Central memory CD4-positive, alpha-beta T cell (primary cell): ENCODE results near the gene CYP27C1.
"Not testable (repeated sequence)": the region's sequence is repeated elsewhere in the genome, so short reads cannot be mapped to it uniquely, and the experiment has no call there.

Experiments
- DNase-seq: peaks from one replicate; pipeline ENCODE4 v3.0.0; 2022

The CYP27C1 gene

DNA sequence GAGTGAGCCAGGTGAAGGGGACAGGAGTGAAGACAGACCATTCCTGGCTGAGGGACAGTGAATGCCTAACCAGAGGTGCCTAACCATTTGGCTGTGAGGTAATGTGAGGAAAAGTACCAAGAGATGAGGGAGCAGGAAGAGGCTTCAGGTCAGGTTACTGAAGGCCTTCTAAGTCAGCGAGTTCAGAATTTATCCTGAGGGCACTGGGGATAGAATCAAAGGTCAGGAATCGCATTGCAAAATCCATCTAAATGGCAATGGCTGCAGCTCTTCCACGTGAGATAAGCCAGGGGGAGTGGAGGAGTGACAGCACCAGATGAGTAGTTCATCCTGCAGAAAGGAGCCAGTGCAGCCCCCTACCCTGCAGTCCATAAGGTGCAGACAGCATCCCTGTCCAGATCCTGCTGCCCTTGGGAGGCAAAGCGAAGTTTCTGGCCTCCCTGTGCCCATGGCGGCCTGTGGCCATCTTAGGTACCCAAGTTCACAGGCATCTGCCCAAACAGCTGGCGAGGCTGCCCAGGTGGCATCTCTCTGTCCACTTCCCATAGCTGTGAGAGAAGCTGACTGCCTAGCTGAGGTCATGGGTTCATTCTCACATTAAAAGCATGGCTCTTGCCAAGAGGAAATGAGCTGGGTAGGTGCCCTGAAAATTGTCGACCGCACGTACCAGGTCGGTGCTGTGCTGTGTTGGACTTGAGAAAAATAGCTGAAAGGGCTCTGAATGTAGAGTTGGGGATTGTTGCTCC, 49.5 kb downstream of the CYP27C1 start:
- DNase-seq = no peak

- no peak for DNase-seq
Observed at GRCh38 chr2:127170021-127170420, 50.1 kb downstream of the CYP27C1 start.

DNA sequence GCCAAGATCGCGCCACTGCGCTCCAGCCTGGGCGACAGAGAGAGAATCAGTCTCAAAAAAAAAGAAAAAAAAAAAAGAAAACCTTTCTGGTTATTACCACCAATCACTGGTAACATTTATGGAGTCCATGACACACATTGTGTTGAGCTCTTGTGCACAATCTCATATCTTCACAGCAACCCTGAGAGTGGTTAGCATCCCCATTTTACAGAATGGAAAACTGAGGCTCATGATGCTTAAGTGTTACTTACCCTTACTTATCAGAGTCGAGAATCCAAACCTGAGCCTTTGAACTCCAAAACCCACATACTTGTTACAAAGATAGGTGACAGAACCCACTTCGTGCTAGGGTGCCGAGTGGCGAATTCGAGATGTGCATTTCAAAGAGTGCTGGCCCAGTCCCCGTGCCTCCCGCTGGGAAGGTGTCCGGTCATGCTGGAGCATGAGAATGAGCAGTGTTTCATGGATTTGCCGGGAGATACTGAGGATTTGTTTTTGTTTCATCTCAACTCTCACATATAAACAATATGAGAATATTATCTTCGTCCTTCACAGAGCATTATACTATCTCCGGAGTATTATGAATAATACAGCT, 50.9 kb downstream of the CYP27C1 start:
- no peak for DNase-seq

DNA sequence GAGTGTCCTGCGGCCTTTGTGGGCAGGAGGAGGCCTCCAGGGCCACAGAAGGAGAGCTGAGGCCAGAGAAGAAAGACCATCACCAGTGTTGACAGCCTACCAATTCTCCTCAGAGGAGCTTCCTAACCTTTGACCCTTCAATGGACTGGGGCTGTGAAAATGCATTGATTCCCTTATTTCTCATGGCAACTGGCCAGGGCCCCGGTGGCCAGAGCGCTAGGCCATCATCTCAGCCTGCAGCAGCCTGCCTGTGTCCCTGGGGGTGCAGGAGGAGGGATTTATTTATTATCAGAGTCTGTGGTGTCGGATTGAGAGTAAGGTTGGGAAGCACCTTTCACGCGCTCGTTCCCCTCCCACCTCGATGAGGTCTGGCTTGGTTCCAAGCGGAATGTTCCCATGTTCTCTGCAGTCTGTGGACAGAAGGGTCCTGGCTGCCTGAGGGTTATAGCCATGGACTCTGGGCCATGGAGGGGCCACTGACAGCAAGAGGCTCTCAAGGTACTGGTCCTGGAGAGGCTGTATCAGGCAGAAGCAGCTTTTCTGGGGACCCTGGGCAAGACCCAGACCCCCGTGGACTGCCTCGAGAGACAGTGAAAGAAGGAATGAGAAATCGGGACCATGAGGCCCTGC, 53.8 kb downstream of the CYP27C1 start:
- no peak for DNase-seq

GRCh38 chr2:127165539-127165935, 54.6 kb downstream of the CYP27C1 start:
- no peak for DNase-seq

GRCh38 chr2:127164761-127165538, 55.1 kb downstream of the CYP27C1 start:
- no peak for DNase-seq

DNA sequence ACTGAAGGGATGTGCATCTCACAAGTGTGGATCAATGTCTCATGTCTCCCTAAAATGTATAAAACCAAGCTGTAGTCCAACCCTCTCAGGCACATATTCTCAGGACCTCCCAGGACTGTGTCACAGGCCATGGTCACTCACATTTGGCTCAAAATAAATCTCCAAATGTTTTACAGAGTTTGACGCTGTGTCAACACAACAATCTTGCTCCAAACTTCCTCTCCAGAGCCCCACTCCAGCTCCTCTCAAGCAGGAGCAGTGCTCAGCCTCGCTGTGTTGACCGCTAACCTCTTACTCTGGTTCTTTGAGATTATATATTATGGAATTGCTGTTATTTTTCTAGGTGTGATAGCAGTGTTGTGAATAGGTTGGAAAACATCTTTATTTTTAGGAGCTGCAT, 56.2 kb downstream of the CYP27C1 start:
- DNase-seq = no peak

GRCh38 chr2:127163090-127163406, 57.1 kb downstream of the CYP27C1 start:
- DNase-seq = not testable (repeated sequence)

DNA sequence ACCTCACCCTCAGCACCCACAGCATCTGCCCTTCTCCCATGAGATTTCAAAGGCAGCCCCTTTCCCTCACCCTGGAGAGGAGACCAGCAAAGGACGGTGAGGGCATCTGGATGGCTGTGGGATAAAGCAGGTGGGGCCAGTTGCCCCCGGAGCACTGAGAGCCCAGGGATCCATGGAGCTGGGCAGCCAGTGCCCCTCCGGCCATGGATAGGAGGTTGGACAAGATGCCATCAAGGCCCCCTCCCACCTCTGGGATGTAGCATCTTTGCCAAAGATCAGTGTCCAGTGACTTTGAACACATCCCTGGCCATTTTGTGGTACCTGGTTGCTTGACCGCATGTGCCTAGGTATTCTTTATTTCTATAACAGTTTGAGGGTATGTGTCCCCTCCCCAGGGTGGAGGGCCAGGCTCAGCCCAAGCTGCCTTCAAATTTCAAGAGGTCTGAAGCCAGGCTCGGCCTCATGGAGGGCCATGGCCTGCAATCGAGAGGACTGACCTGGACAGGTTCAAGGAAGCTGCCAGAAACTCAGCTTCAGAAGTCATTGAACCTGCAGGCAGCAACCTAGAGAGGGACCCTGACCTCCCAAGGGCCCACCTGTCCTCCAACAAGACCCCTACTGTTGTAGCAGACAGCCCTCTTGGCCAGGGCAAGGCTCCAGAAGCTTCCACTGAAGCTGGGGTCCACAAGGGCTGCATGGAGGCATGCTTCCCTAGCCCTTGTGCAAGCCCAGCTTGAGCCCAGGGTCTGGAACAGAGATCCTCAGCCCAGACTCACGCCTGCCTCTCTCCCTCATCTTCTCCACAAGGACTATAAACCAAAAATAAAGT, 57.6 kb downstream of the CYP27C1 start:
- no peak for DNase-seq

DNA sequence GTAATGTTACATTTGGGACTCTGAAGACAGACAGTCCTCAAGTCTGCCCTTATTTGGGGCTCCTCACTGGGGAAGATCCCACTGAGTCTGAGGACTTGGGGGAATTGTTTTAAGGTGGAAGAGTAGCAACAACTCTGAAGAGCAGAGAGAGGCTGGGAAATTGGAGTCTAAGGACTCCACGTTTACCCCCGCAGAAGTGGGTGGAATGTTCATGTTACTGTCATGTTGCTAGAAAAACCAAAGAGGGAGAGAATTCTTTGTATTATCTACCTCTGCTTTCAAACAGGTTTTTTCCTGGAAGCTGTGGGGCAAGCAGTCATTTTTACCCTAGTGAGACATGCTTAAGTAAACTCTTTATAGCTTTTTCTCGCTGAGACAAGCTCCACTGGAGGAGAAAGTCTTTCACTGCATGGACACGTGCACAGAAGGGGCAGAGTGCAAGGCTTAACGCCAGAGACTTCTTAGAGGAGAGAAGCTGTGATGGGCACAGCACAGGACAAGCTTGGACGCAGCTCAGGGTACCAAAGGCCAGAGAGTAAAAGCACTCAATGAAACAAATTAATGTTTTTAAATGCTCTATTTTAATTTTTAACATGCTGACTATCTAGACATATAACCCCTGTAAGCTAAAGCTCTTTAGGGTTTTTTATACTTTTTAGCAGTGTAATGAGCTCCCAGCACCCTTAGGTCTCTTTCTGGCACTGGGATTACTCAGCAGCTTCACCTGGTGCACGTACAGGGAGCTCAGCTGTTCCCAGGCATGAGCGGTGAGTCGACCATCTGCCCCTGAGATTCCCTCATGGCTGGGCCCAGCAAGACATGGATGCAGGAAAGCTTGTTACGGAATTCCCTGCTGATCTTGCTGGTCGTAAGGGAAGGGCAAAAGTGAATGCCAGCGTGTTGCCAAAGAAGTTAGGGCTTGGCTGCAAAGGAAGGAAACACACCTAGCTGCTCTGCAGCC, 58.6 kb downstream of the CYP27C1 start:
- DNase-seq = no peak

GRCh38 chr2:127160676-127161075, 59.4 kb downstream of the CYP27C1 start:
- DNase-seq = no peak

DNA sequence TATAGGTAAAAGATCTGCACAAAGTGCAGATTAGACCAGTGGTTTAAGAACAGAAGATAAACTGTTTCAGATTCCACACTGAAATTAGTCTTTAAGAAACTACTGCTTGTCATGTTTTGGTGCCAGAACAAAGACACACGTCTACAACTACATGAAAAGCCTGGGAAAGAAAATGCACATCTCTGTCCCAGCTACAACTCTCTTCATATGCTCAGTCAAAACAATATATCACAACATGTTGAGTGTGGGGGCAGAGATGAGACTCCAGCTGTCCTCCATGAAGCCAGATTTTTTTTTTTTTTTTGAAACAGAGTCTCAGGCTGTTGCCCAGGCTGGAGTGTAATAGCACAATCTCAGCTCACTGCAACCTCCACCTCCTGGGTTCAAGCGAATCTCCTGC, 60.6 kb downstream of the CYP27C1 start:
- no peak for DNase-seq

- no peak for DNase-seq
Observed at GRCh38 chr2:127158614-127159290, 61.3 kb downstream of the CYP27C1 start.

DNA sequence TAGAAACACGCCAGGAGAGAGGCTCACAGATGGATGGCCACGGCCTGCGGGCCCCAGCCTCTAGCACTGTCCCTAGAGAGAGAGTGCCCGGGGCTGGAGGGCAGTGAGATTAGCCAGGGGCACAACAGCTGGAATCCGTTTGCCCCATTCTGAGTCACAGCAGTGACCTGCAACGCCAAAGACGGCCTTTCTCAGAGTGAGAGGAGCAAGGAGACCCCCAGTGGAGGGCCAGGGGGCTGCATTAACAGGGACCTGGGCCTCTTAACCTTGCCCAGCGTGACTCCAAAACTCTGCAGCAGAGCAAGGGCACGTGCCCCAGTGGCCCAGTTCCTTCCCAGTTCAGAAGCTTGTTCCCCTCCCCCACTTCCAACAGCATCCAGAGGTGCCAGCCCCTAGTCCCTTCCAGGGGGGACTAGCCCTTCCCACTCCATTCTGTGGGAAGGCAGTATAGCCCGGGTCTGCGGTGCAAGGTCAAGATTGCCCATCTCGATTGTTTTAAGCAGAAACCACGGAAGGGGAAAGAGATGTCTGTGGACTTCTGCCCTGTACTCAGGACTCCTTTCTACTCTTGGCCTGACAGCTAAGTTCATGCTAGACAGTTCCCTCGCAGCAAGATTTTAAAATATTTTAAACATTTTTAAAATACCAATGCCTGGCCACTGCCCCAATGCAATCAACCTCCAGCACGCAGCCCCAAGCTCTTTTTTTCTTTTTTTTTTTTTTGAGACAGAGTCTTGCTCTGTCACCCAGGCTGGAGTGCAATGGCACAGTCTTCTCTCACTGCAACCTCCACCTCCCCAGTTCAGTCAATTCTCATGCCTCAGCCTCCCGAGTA, 62.2 kb downstream of the CYP27C1 start:
- no peak for DNase-seq

DNA sequence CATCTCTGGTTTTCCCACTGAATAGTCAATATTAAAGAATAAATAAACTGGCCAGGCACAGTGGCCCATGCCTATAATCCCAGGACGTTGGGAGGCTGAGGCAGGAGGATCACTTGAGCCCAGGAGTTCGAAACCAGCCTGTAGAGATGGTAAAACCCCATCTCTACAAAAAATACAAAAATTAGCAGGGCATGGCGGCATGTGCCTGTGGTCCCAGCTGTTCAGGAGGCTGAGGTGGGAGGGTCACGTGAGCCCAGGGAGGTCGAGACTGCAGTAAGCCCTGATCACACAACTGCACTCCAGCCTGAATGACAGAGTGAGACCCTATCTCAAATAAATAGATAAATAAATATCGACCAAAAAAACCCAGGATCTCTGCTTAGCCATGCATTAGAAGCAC, 63.0 kb downstream of the CYP27C1 start:
- no peak for DNase-seq

GRCh38 chr2:127155947-127156346, 64.2 kb downstream of the CYP27C1 start:
- DNase-seq = no peak

DNA sequence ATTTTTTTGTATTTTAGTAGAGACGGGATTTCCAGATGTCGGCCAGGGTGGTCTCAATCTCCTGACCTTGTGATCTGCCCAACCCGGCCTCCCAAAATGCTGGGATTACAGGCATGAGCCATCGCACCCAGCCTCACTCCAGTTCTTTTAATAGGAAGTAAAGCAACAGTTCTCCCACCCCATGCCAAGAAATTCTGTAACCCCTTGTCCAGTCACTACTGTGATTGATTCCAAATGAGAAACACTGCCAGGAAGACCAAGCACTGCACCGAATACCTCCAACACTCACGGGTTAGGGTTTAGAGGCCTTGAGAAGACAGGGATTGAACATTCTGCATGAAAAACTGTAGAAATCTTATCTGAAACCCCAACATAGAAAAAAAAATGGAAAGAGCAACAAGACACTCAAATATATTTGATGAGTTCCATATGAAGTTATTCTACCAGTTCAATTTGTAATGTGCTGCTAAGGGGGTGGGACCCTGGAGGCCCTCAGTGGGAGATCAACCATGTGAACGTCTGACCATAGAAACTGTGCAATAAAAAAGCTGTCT, 65.0 kb downstream of the CYP27C1 start:
- no peak for DNase-seq

GRCh38 chr2:127154396-127154795, 65.7 kb downstream of the CYP27C1 start:
- DNase-seq = no peak

DNA sequence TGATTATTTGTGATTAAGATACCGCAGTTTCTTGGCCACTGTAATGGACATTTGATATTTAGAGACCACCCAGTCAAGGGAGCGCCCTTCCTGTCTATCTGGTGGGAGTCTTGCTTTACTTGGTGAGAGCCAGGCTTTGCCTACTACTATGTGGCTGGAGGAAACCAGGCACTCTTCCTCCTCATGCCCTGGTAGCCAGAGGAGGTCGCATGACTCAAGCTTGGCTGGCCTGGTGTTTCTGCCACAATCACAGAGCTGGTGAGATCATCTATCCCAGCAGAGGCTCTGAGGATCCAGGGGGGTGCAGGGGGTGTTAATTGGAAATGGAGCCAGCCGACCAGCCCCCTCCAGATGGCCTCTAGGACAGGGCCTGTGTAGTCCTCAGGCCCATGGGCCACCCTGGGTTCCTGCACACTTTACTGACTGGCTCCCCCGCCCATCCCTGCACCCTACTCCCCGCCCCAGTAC, 66.4 kb downstream of the CYP27C1 start:
- no peak for DNase-seq
